Cardiac muscle cell (in vitro differentiated cells and primary cell): ENCODE results near the gene RLF. TPM values are rescaled to one million over a fixed set of nuclear protein-coding genes. Genes with fewer than 3 reads are reported as not detected.

Experiments used
- DNase-seq, 2 donors: peaks; one replicate each; pipeline versions ENCODE4 v3.0.0 to v3.0.0-alpha.2; 2010 to 2017; ENCODE audit warnings: low read depth in 1 of 2, low spot score in 1 of 2
- H3K27ac ChIP-seq: fragments of 200-600 bp; sonication (generic); 2 replicates; pipeline ENCODE4 v1.5.1; 2016
- H3K27me3 ChIP-seq: fragments of 200-600 bp; sonication (generic); 2 replicates; pipeline ENCODE4 v1.6.0; 2016; ENCODE audit warnings: control low read depth
- H3K36me3 ChIP-seq: fragments of 200-600 bp; sonication (generic); 2 replicates; pipeline ENCODE4 v1.5.1; 2016; ENCODE audit warnings: control low read depth
- H3K4me1 ChIP-seq: fragments of 200-600 bp; sonication (generic); 2 replicates; pipeline ENCODE4 v1.8.1; 2017; ENCODE audit warnings: low read depth, mild to moderate bottlenecking, mixed run types
- H3K4me3 ChIP-seq: fragments of 200-600 bp; sonication (generic); 2 replicates; pipeline ENCODE4 v1.5.1; 2016; ENCODE audit warnings: mild to moderate bottlenecking
- H3K9me3 ChIP-seq: fragments of 200-600 bp; sonication (generic); 2 replicates; pipeline ENCODE4 v1.5.1; 2017; ENCODE audit warnings: low read depth, mild to moderate bottlenecking, control low read depth
- CTCF ChIP-seq: IDR thresholded peaks from 2 replicates; pipeline ENCODE4 v1.5.1; 2012; ENCODE audit warnings: low read depth, mild to moderate bottlenecking, low read length
- polyA plus RNA-seq: library from polyadenylated mRNA; unstranded; fragments of >200 nt; fragmentation: Nextera tagmentation; extraction: Ambion mirVana; gene quantifications from 2 replicates; pipeline ENCODE4 v1.2.1, GENCODE V29; 2016
- total RNA-seq: library from RNA; depleted of rRNA; stranded (reverse); fragments of >200 nt; gene quantifications from 2 replicates; pipeline ENCODE4 v1.2.3, GENCODE V29; 2016

Gene RLF
- total and polyA plus RNA-seq, 2 experiments from 2014 or later: 6.7 to 27.5 TPM

GRCh38 chr1:40155910-40156309, 5.3 kb upstream of the RLF start:
- Histone ChIP-seq H3K27me3 (peaks cover 36% of the 10 kb centered on the region), H3K27ac (no peak overlapping the region), H3K9me3 (no peaks in the 10 kb centered on the region), H3K36me3 (no peaks in the 10 kb centered on the region), H3K4me1 (no peaks in the 10 kb centered on the region), H3K4me3 (no peak overlapping the region)
- no peak for DNase-seq
- no peak for TF ChIP-seq CTCF

GRCh38 chr1:40160806-40161124, 422 bp upstream of the RLF start:
- H3K9me3 ChIP-seq: no peaks in the 10 kb centered on the region
- H3K4me3 ChIP-seq: peak overlapping the region; percentile 81
- peaks cover 17% of the 10 kb centered on the region for H3K27me3 ChIP-seq
- TF ChIP-seq CTCF: no peak
- DNase-seq: no peak
- peak overlapping the region; percentile 99 for H3K27ac ChIP-seq
- H3K4me1 ChIP-seq: peaks cover 28% of the 10 kb centered on the region
- H3K36me3 ChIP-seq: no peaks in the 10 kb centered on the region

GRCh38 chr1:40161888-40162397, 756 bp downstream of the RLF start:
- TF ChIP-seq CTCF: no peak
- no peak for DNase-seq
- Histone ChIP-seq H3K27ac (peak overlapping the region; percentile 99), H3K9me3 (no peaks in the 10 kb centered on the region), H3K27me3 (peaks cover 15% of the 10 kb centered on the region), H3K4me1 (peaks cover 28% of the 10 kb centered on the region), H3K36me3 (no peaks in the 10 kb centered on the region), H3K4me3 (peak overlapping the region; percentile 81)

GRCh38 chr1:40162753-40163441, 1.7 kb downstream of the RLF start:
- no peak for TF ChIP-seq CTCF
- peaks cover 28% of the 10 kb centered on the region for H3K4me1 ChIP-seq
- H3K27ac ChIP-seq: peak overlapping the region; percentile 99
- H3K4me3 ChIP-seq: peak overlapping the region; percentile 81
- peak in 1 of 2 donors; percentile 6 for DNase-seq
- H3K27me3 ChIP-seq: peaks cover 9% of the 10 kb centered on the region
- H3K36me3 ChIP-seq: no peaks in the 10 kb centered on the region
- H3K9me3 ChIP-seq: no peaks in the 10 kb centered on the region

GRCh38 chr1:40167317-40167716, 6.1 kb downstream of the RLF start:
- no peak for DNase-seq
- Histone ChIP-seq H3K9me3 (no peaks in the 10 kb centered on the region), H3K4me1 (peaks cover 28% of the 10 kb centered on the region), H3K4me3 (no peak overlapping the region), H3K27me3 (no peaks in the 10 kb centered on the region), H3K27ac (no peak overlapping the region), H3K36me3 (no peaks in the 10 kb centered on the region)
- no peak for TF ChIP-seq CTCF

- TF ChIP-seq CTCF: no peak
- Histone ChIP-seq H3K4me3 (no peak overlapping the region), H3K27me3 (no peaks in the 10 kb centered on the region), H3K36me3 (no peaks in the 10 kb centered on the region), H3K9me3 (no peaks in the 10 kb centered on the region), H3K4me1 (no peaks in the 10 kb centered on the region), H3K27ac (no peak overlapping the region)
- DNase-seq: no peak
Measured at GRCh38 chr1:40171036-40171435, 9.8 kb downstream of the RLF start.
